H1 (cell line): Measurements from ENCODE around the gene CENPA. TPM values are rescaled to one million over a fixed set of nuclear protein-coding genes. Genes with fewer than 3 reads are reported as not detected.
"Not testable (repeated sequence)": the region's sequence is repeated elsewhere in the genome, so short reads cannot be mapped to it uniquely, and the experiment has no call there.

Experiments used
- CTCF ChIA-PET: fragments of 300-600 bp; sonication (Branson Sonifier 250); formaldehyde crosslinking; loops from one replicate; lab custom pipeline; 2021; ENCODE audit not compliant: partially characterized antibody; lab: Charles Lee
- POLR2A ChIA-PET: fragments of 300-600 bp; sonication (Branson Sonifier 250); formaldehyde crosslinking; loops from one replicate; lab custom pipeline; 2021; ENCODE audit warnings: inconsistent platforms; ENCODE audit not compliant: partially characterized antibody; lab: Charles Lee
- DNase-seq, 2 experiments: peaks; one replicate each; pipeline versions ENCODE4 v3.0.0 to v3.0.0-alpha.2; 2010 to 2022; ENCODE audit warnings: low spot score in 2 of 2, low read depth in 1 of 2, mixed read lengths in 1 of 2
- FAIRE-seq: peaks from 2 replicates; lab custom pipeline; 2011; peaks lifted over from hg19 to GRCh38; lab: Jason Lieb, UNC
- H2AFZ ChIP-seq: 2 replicates; pipeline ENCODE4 v1.8.1; 2012; ENCODE audit warnings: low read length, inconsistent platforms
- H2AK5ac ChIP-seq: 2 replicates; pipeline ENCODE4 v1.6.1; 2013; ENCODE audit warnings: low read depth, low read length
- H2BK120ac ChIP-seq: replicated peaks from 2 replicates; pipeline ENCODE3; 2013; ENCODE audit warnings: low read depth, low read length, inconsistent platforms
- H2BK12ac ChIP-seq: 2 replicates; pipeline ENCODE4 v1.6.1; 2013; ENCODE audit warnings: low read depth, low read length
- H2BK15ac ChIP-seq: 2 replicates; pipeline ENCODE4 v1.6.1; 2013; ENCODE audit warnings: low read length
- H2BK20ac ChIP-seq: 2 replicates; pipeline ENCODE4 v1.6.1; 2013; ENCODE audit warnings: low read length
- H2BK5ac ChIP-seq: 2 replicates; pipeline ENCODE4 v1.6.1; 2013; ENCODE audit warnings: low read depth, low read length
- H3K14ac ChIP-seq: 2 replicates; pipeline ENCODE4 v1.6.1; 2013; ENCODE audit warnings: inconsistent platforms; ENCODE audit not compliant: insufficient read length
- H3K18ac ChIP-seq: 2 replicates; pipeline ENCODE4 v1.6.1; 2013; ENCODE audit warnings: low read length; ENCODE audit errors: extremely low read depth
- H3K23ac ChIP-seq: 2 replicates; pipeline ENCODE4 v1.6.1; 2013; ENCODE audit warnings: inconsistent platforms; ENCODE audit not compliant: insufficient read length
- H3K23me2 ChIP-seq: 2 replicates; pipeline ENCODE4 v1.6.1; 2013; ENCODE audit warnings: low read depth, low read length
- H3K27ac ChIP-seq: 2 replicates; pipeline ENCODE4 v1.6.1; 2011; ENCODE audit warnings: low read depth, low read length, inconsistent platforms
- H3K27me3 ChIP-seq, 4 experiments: replicated peaks in 1 of 4; 1 replicate in 1 of 4; 2 replicates in 3 of 4; pipeline versions ENCODE4 v1.6.1 to v1.8.1; 2011 to 2013; ENCODE audit warnings: low read length in 3 of 4, mild to moderate bottlenecking in 3 of 4, inconsistent platforms in 2 of 4, mixed read lengths in 2 of 4, moderate library complexity in 1 of 4; ENCODE audit not compliant: control insufficient read depth in 3 of 4, insufficient read depth in 3 of 4; ENCODE audit errors: extremely low read depth in 1 of 4
- H3K36me3 ChIP-seq, 4 experiments: 2 replicates each; pipeline versions ENCODE4 v1.6.1 to v1.8.1; 2011 to 2013; ENCODE audit warnings: mild to moderate bottlenecking in 4 of 4, low read length in 3 of 4, moderate library complexity in 2 of 4, control low read depth in 1 of 4, inconsistent platforms in 1 of 4; ENCODE audit not compliant: insufficient read depth in 4 of 4, control insufficient read depth in 2 of 4
- H3K4ac ChIP-seq: replicated peaks from 2 replicates; pipeline ENCODE3; 2013; ENCODE audit warnings: low read length, low read depth, mixed read lengths, inconsistent platforms; ENCODE audit not compliant: insufficient read length
- H3K4me1 ChIP-seq, 4 experiments: replicated peaks in 1 of 4; 1 replicate in 1 of 4; 2 replicates in 3 of 4; pipeline versions ENCODE4 v1.6.1 to v1.8.1; 2011 to 2013; ENCODE audit warnings: low read length in 3 of 4, inconsistent platforms in 2 of 4, mixed read lengths in 1 of 4; ENCODE audit not compliant: insufficient read depth in 4 of 4, control insufficient read depth in 3 of 4
- H3K4me2 ChIP-seq, 2 experiments: 2 replicates each; pipeline versions ENCODE4 v1.6.1 to v1.8.1; 2011 to 2013; ENCODE audit warnings: low read depth in 2 of 2, low read length in 2 of 2, control low read depth in 1 of 2, inconsistent platforms in 1 of 2, mild to moderate bottlenecking in 1 of 2; ENCODE audit not compliant: insufficient read depth in 1 of 2
- H3K4me3 ChIP-seq, 4 experiments: fragments of 200-600, 300-600 bp in 1 of 4; sonication (generic), shearing (Covaris generic), sonication (Bioruptor Twin) in 1 of 4; 2 replicates each; pipeline versions ENCODE4 v1.5.1 to v1.8.1; 2011 to 2016; ENCODE audit warnings: low read length in 4 of 4, low read depth in 3 of 4, control low read depth in 2 of 4, inconsistent platforms in 2 of 4, mild to moderate bottlenecking in 2 of 4, mixed read lengths in 1 of 4, moderate library complexity in 1 of 4; ENCODE audit not compliant: insufficient read depth in 2 of 4; ENCODE audit errors: extremely low read depth in 1 of 4
- H3K56ac ChIP-seq: replicated peaks from 2 replicates; pipeline ENCODE3; 2013; ENCODE audit warnings: low read depth, mild to moderate bottlenecking, mixed read lengths, low read length, inconsistent platforms; ENCODE audit not compliant: insufficient read length
- H3K79me1 ChIP-seq: 2 replicates; pipeline ENCODE4 v1.6.1; 2013; ENCODE audit warnings: low read depth, low read length, control low read depth
- H3K79me2 ChIP-seq, 2 experiments: 2 replicates each; pipeline versions ENCODE4 v1.6.1 to v1.8.1; 2012 to 2013; ENCODE audit warnings: low read length in 2 of 2, mild to moderate bottlenecking in 2 of 2, inconsistent platforms in 1 of 2; ENCODE audit not compliant: insufficient read depth in 2 of 2, control insufficient read depth in 1 of 2
- H3K9ac ChIP-seq, 4 experiments: replicated peaks in 1 of 4; 1 replicate in 1 of 4; 2 replicates in 3 of 4; pipeline versions ENCODE4 v1.6.1 to v1.8.1; 2011 to 2013; ENCODE audit warnings: low read depth in 3 of 4, low read length in 3 of 4, control low read depth in 2 of 4, mild to moderate bottlenecking in 2 of 4, moderate library complexity in 2 of 4, inconsistent platforms in 1 of 4; ENCODE audit errors: extremely low read depth in 1 of 4
- H3K9me3 ChIP-seq, 2 experiments: 2 replicates each; pipeline versions ENCODE4 v1.6.1 to v1.8.1; 2012 to 2013; ENCODE audit warnings: mild to moderate bottlenecking in 2 of 2, moderate library complexity in 2 of 2, control low read depth in 1 of 2, inconsistent platforms in 1 of 2, low read depth in 1 of 2, low read length in 1 of 2, mixed read lengths in 1 of 2; ENCODE audit not compliant: insufficient read depth in 2 of 2
- H4K20me1 ChIP-seq, 2 experiments: replicated peaks in 1 of 2; 2 replicates each; pipeline versions ENCODE3 to v1.8.1; 2011 to 2013; ENCODE audit warnings: inconsistent platforms in 2 of 2, low read length in 2 of 2, mild to moderate bottlenecking in 1 of 2; ENCODE audit not compliant: insufficient read depth in 2 of 2, control insufficient read depth in 1 of 2
- H4K5ac ChIP-seq: 2 replicates; pipeline ENCODE4 v1.6.1; 2013; ENCODE audit warnings: low read length, low read depth, mixed read lengths, inconsistent platforms; ENCODE audit not compliant: insufficient read length
- H4K8ac ChIP-seq: 2 replicates; pipeline ENCODE4 v1.8.0; 2013; ENCODE audit warnings: mild to moderate bottlenecking, moderate library complexity, low read length, inconsistent platforms; ENCODE audit not compliant: insufficient read depth; ENCODE audit errors: extremely low read depth
- H4K91ac ChIP-seq: replicated peaks from 2 replicates; pipeline ENCODE3; 2013; ENCODE audit warnings: low read length, mixed read lengths, inconsistent platforms; ENCODE audit not compliant: insufficient read length
- CHD1 ChIP-seq: IDR thresholded peaks from 2 replicates; pipeline ENCODE4 v1.6.1; 2012; ENCODE audit warnings: low read depth, low read length, improper control_type of control experiment
- MAX ChIP-seq: IDR thresholded peaks from 2 replicates; pipeline ENCODE4 v1.6.1; 2012; ENCODE audit warnings: inconsistent platforms
- RBBP5 ChIP-seq: IDR thresholded peaks from 2 replicates; pipeline ENCODE4 v1.7.1; 2012; ENCODE audit warnings: low read depth, mild to moderate bottlenecking, inconsistent platforms, low read length, moderate library complexity, borderline replicate concordance
- RXRA ChIP-seq: IDR thresholded peaks from 2 replicates; pipeline ENCODE4 v1.6.1; 2011; ENCODE audit warnings: low read depth, mild to moderate bottlenecking, low read length, moderate library complexity; ENCODE audit not compliant: insufficient read depth
- WGBS, 2 experiments: shearing (Covaris generic) in 1 of 2; methylation state at CpG; one replicate each; pipeline versions ENCODE4 v1.1.6 to v1.1.7; 2013 to 2015; ENCODE audit warnings: low lambda C conversion rate in 2 of 2, mixed read lengths in 2 of 2, inconsistent platforms in 1 of 2, low coverage in 1 of 2, missing lambda C conversion rate in 1 of 2; ENCODE audit not compliant: insufficient replicate concordance in 2 of 2, insufficient coverage in 1 of 2, insufficient read length in 1 of 2; ENCODE audit errors: extremely low coverage in 1 of 2, missing lambda C conversion rate in 1 of 2; 5-methylcytosine and 5-hydroxymethylcytosine counted together
- polyA plus RNA-seq, 7 experiments: library from polyadenylated mRNA; depleted of rRNA in 3 of 7; stranded (reverse) in 5 of 7; unstranded in 2 of 7; fragments of >200 nt in 5 of 7; fragments of 200-250 nt in 2 of 7; gene quantifications; 1 replicate in 5 of 7; 2 replicates in 1 of 7; 4 replicates in 1 of 7; pipeline versions ENCODE4 v1.2.1 to v1.2.3, GENCODE V29; 2011 to 2013; ENCODE audit warnings: missing spikeins in 2 of 7, mixed read lengths in 2 of 7
- total RNA-seq: library from RNA; stranded (reverse); fragmentation: NEBNext Ultra II Directional; extraction: Animal tissue kit (Norgen Biotek cat#: 25700); gene quantifications from 2 replicates; pipeline ENCODE4 v1.2.1, GENCODE V29; 2021

The CENPA gene
- total and polyA plus RNA-seq, 2 of the 8 experiments (the other 6 are each of a cell fraction or from before 2014, with no cell fraction given): 19.4 to 30.9 TPM

GRCh38 chr2:26759845-26760244 lies 26.0 kb upstream of the CENPA start (continued):
- no peak for TF ChIP-seq RBBP5
- no peak for TF ChIP-seq RXRA
- TF ChIP-seq MAX: no peak
- no peak for TF ChIP-seq CHD1
- TF ChIP-seq, all 59 proteins: peak for 0

GRCh38 chr2:26760991-26761390 lies 24.9 kb upstream of the CENPA start:
- not testable (repeated sequence) for H3K79me1 ChIP-seq, H3K23me2 ChIP-seq, H4K5ac ChIP-seq, H2BK12ac ChIP-seq, H2AFZ ChIP-seq, DNase-seq, H3K23ac ChIP-seq, H3K4me2 ChIP-seq, H2BK15ac ChIP-seq, FAIRE-seq, H2BK5ac ChIP-seq, H3K79me2 ChIP-seq, H3K36me3 ChIP-seq, H4K20me1 ChIP-seq, H3K18ac ChIP-seq, H3K9ac ChIP-seq, H3K27me3 ChIP-seq, H3K9me3 ChIP-seq, H2BK20ac ChIP-seq, H2BK120ac ChIP-seq, H3K4ac ChIP-seq, H3K4me3 ChIP-seq, H2AK5ac ChIP-seq, H4K8ac ChIP-seq, H3K14ac ChIP-seq, H3K56ac ChIP-seq, H3K27ac ChIP-seq, H4K91ac ChIP-seq
- H3K4me1 ChIP-seq: peaks cover 0 to 16% (median 9%) of the 10 kb centered on the region in 4 experiments; a peak in 6 of 7 replicates
- ChIA-PET POLR2A (interaction anchor here (1.2 kb wide), 1 partner anchor 25 kb away, joined by 4 read pairs; the partner anchor contains the start of gene CENPA), CTCF (interaction anchor here (0.8 kb wide), 1 partner anchor 8 kb away, joined by 3 read pairs; no protein-coding TSS in a partner anchor)
- WGBS, 2 experiments: 88% methylated on average over 10 of the region's 10 CpGs; no CpG with 5 or more reads in 1 of the 2 experiments
